ENCODE data around the gene DDRGK1.

DNA sequence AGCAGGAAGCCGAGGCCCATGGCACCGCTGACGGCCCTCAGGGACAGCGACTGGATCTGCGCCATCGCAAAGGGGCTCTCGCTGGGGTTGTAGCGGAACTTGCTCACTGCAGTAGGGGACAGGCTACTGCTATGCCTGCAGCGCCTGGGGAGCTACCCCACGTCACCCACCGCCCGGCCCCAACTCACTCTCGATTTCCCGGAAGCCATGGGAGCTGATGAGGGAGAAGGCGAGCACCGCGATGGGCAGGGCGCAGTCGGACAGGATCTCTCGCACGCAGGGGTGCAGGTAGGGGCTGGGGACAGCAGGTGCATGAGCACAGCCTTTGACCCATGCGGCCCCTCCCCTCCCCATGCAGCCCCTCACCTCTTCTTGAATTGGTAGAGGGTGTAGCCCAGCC, 24.7 kb upstream of the DDRGK1 start:
- TF ChIP-seq, protein P1, sequence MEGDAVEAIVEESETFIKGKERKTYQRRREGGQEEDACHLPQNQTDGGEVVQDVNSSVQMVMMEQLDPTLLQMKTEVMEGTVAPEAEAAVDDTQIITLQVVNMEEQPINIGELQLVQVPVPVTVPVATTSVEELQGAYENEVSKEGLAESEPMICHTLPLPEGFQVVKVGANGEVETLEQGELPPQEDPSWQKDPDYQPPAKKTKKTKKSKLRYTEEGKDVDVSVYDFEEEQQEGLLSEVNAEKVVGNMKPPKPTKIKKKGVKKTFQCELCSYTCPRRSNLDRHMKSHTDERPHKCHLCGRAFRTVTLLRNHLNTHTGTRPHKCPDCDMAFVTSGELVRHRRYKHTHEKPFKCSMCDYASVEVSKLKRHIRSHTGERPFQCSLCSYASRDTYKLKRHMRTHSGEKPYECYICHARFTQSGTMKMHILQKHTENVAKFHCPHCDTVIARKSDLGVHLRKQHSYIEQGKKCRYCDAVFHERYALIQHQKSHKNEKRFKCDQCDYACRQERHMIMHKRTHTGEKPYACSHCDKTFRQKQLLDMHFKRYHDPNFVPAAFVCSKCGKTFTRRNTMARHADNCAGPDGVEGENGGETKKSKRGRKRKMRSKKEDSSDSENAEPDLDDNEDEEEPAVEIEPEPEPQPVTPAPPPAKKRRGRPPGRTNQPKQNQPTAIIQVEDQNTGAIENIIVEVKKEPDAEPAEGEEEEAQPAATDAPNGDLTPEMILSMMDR (conservative IDR thresholded peaks at IDR 0.05; ENCODE audit: low read depth, low read length), result no peak
- TF ChIP-seq EZH2 (IDR thresholded peaks at IDR 0.05; ENCODE audit: borderline replicate concordance, low read depth, low read length, poor library complexity, severe bottlenecking), result no peak
